Activated B cell treated with CpG ODN at 0.5 μM for 24 hours (primary cell): ENCODE results near the gene TTLL12. TPM values are rescaled to one million over a fixed set of nuclear protein-coding genes. Genes with fewer than 3 reads are reported as not detected.

ENCODE experiments used
- ATAC-seq: fragments of 200-7000 bp; cut with Tn5 transposase; one replicate; pipeline ENCODE4 v1.10.0; 2021; ENCODE audit warnings: low read depth, mild to moderate bottlenecking, moderate library complexity
- CTCF ChIA-PET: fragments of 350-600 bp; sonication (Branson Sonifier 250); formaldehyde crosslinking; loops from one replicate; lab custom pipeline; 2021; ENCODE audit warnings: antibody characterized with exemption; lab: Charles Lee
- POLR2A ChIA-PET: fragments of 350-600 bp; sonication (Branson Sonifier 250); formaldehyde crosslinking; loops from one replicate; lab custom pipeline; 2021; ENCODE audit warnings: antibody characterized with exemption; lab: Charles Lee
- DNase-seq: peaks from one replicate; pipeline ENCODE4 v3.0.0; 2022
- H3K27ac Mint-ChIP-seq: one replicate; pipeline ENCODE4 v1.8.0; 2020; ENCODE audit warnings: mixed read lengths
- H3K27me3 Mint-ChIP-seq: one replicate; pipeline ENCODE4 v1.8.0; 2021; ENCODE audit warnings: mixed read lengths
- H3K36me3 Mint-ChIP-seq: one replicate; pipeline ENCODE4 v1.8.0; 2021; ENCODE audit warnings: low read depth, mixed read lengths
- H3K4me1 Mint-ChIP-seq: one replicate; pipeline ENCODE4 v1.8.0; 2021; ENCODE audit warnings: mixed read lengths
- H3K4me3 Mint-ChIP-seq: one replicate; pipeline ENCODE4 v1.8.0; 2020; ENCODE audit warnings: mild to moderate bottlenecking, mixed read lengths
- H3K9me3 Mint-ChIP-seq: one replicate; pipeline ENCODE4 v1.8.0; 2020; ENCODE audit warnings: mixed read lengths
- intact Hi-C: fragments of 100-400 bp; cut with micrococcal nuclease; formaldehyde crosslinking; loops from one replicate; pipeline ENCODE4 v1.15.1; 2024
- total RNA-seq: library from RNA; stranded (reverse); gene quantifications from 2 replicates; pipeline ENCODE4 v1.2.3, GENCODE V29; 2022
- TF ChIP-seq, protein P1 (sequence below): fragments of 200-600 bp; IDR thresholded peaks from one replicate; pipeline ENCODE4 v1.8.0; 2022; ENCODE audit warnings: antibody characterized with exemption, mild to moderate bottlenecking

Gene TTLL12
- total RNA-seq, 1 donor from 2014 or later: 31.5 TPM

DNA sequence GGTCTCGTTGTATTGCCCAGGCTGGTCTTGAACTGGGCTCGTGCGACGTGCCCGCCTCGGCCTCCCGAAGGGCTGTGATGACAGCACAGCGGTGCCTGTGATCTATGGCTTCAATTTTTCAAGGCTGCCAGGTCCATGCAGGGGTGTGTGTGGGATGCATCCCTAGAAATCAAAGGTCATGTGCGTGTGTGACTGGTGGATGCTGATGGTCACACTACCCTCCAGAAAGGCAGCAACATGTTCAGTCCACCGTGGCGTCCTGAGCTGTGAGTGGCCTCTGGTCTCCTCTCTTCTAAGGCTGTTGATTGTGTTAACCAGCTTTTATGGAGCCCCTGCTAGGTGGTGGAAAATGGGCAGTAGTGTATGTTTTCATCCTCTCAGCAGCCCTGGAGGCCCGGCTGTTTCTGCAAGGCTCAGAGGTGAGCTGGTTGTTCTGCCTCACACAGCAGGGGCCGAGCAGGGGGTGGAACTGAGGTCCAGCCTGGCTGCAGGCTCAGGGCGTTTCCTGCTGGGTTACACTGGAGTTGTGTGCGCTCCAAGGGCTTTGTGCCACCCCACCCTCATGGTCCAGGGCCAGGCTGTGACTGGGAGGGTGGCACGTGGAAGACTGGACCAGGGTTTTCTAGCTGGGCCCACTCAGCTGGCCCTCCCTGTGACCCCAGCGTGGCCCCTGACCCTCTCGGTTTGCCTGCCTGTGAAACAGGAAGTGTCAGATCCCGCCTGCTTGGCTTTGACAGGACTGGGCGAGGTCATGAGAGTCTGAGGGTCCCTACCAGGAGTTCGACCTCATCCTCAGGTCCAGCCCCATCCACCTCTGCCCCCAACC, 68.7 kb downstream of the TTLL12 start:
- H3K27me3 Mint-ChIP-seq: peaks cover 24% of the 10 kb centered on the region
- POLR2A ChIA-PET: no interaction called here
- CTCF ChIA-PET: no interaction called here
- no peaks in the 10 kb centered on the region for H3K9me3 Mint-ChIP-seq
- DNase-seq (no peak), ATAC-seq (no peak)
- intact Hi-C loops: loop anchor here (10.0 kb wide), 2 partner anchors 343 to 453 kb away; no protein-coding TSS in a partner anchor
- TF ChIP-seq, protein P1, sequence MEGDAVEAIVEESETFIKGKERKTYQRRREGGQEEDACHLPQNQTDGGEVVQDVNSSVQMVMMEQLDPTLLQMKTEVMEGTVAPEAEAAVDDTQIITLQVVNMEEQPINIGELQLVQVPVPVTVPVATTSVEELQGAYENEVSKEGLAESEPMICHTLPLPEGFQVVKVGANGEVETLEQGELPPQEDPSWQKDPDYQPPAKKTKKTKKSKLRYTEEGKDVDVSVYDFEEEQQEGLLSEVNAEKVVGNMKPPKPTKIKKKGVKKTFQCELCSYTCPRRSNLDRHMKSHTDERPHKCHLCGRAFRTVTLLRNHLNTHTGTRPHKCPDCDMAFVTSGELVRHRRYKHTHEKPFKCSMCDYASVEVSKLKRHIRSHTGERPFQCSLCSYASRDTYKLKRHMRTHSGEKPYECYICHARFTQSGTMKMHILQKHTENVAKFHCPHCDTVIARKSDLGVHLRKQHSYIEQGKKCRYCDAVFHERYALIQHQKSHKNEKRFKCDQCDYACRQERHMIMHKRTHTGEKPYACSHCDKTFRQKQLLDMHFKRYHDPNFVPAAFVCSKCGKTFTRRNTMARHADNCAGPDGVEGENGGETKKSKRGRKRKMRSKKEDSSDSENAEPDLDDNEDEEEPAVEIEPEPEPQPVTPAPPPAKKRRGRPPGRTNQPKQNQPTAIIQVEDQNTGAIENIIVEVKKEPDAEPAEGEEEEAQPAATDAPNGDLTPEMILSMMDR: no peak
- no peaks in the 10 kb centered on the region for H3K36me3 Mint-ChIP-seq
- peaks cover 78% of the 10 kb centered on the region for H3K4me1 Mint-ChIP-seq
- H3K4me3 Mint-ChIP-seq: peak overlapping the region; percentile 52
- peak overlapping the region; percentile 41 for H3K27ac Mint-ChIP-seq

DNA sequence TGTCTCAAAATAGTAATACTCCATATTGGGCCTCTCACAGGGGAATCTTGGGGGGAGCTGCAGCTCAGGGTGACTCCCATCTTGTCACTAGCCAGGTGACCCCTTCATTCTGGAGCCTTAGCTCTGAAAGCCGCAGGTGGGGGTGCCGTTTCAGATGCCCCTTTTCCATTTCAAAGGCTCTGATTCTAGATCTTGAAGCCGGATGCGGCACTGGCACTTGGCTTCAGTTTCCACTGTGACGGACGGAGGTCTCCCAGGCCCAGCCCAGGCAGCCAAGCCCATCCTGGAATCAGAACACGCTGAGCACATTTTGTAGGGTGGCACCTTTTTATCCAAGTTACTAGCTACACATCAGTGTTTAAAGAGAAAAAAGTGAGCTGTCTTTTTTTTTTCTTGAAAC, 70.0 kb downstream of the TTLL12 start:
- intact Hi-C loops: loop anchor here (10.0 kb wide), 2 partner anchors 342 to 452 kb away; no protein-coding TSS in a partner anchor
- Mint-ChIP-seq H3K36me3 (no peaks in the 10 kb centered on the region), H3K4me3 (no peak overlapping the region), H3K27ac (no peak overlapping the region), H3K9me3 (no peaks in the 10 kb centered on the region), H3K27me3 (peaks cover 29% of the 10 kb centered on the region), H3K4me1 (peaks cover 67% of the 10 kb centered on the region)
- TF ChIP-seq, protein P1: no peak
- DNase-seq (no peak), ATAC-seq (no peak)
- ChIA-PET POLR2A (interaction anchor here (1.0 kb wide), 1 partner anchor 503 kb away, joined by 3 read pairs; the partner anchor contains the start of gene POLDIP3), CTCF (no interaction called here)

Other genes with a start within 250 kb of the TTLL12 start
- gene PACSIN2, start 172.0 kb downstream of the TTLL12 start, total RNA-seq: 47.5 and 48.9 TPM in 2 replicates
- 1.2 and 1.5 TPM in 2 replicates for gene TTLL1, start 97.7 kb downstream of the TTLL12 start, total RNA-seq
- gene BIK, start 76.4 kb downstream of the TTLL12 start, total RNA-seq: 2.6 TPM in 2 replicates
- gene MCAT, start 43.7 kb downstream of the TTLL12 start, total RNA-seq: 12.7 and 13.2 TPM in 2 replicates
- gene TSPO, start 35.6 kb downstream of the TTLL12 start, total RNA-seq: 40.9 and 48.2 TPM in 2 replicates
- 0.12 TPM in 1 of 2 replicates, not detected in the other for gene SCUBE1, start 156.2 kb upstream of the TTLL12 start, total RNA-seq
- not detected in 2 replicates for gene MPPED1, start 224.9 kb upstream of the TTLL12 start, total RNA-seq